CD4-positive, alpha-beta T cell (primary cell): ENCODE results near the gene IRX6. TPM values are rescaled to one million over a fixed set of nuclear protein-coding genes. Genes with fewer than 3 reads are reported as not detected.

Experiments used
- ATAC-seq: fragments of 200-7000 bp; cut with Tn5 transposase; one replicate; pipeline ENCODE4 v1.10.0; 2022; ENCODE audit warnings: mild to moderate bottlenecking; ENCODE audit not compliant: poor library complexity
- CTCF ChIA-PET: fragments of 350-600 bp; sonication (Branson Sonifier 250); formaldehyde crosslinking; loops from one replicate; lab custom pipeline; 2021; ENCODE audit warnings: antibody characterized with exemption, inconsistent platforms; lab: Charles Lee
- POLR2A ChIA-PET: fragments of 350-600 bp; sonication (Branson Sonifier 250); formaldehyde crosslinking; loops from one replicate; lab custom pipeline; 2021; ENCODE audit warnings: antibody characterized with exemption, inconsistent platforms; lab: Charles Lee
- DNase-seq, 14 experiments: peaks; one replicate each; pipeline ENCODE4 v3.0.0-alpha.2; 2013 to 2020; ENCODE audit warnings: mixed read lengths in 2 of 14
- H3K27ac ChIP-seq, 2 donors: one replicate each; pipeline versions ENCODE4 v1.5.1 to v1.7.0; 2013; ENCODE audit warnings: low read length in 2 of 2, low read depth in 1 of 2, mild to moderate bottlenecking in 1 of 2
- H3K27me3 ChIP-seq, 2 experiments: 1 replicate in 1 of 2; 2 replicates in 1 of 2; pipeline versions ENCODE4 v1.6.1 to v1.7.0; 2013; ENCODE audit warnings: low read length in 2 of 2, control low read depth in 1 of 2, mild to moderate bottlenecking in 1 of 2, moderate library complexity in 1 of 2; ENCODE audit not compliant: insufficient read depth in 2 of 2, control insufficient read depth in 1 of 2
- H3K36me3 ChIP-seq: one replicate; pipeline ENCODE4 v1.6.1; 2013; ENCODE audit warnings: low read length, control low read depth; ENCODE audit not compliant: insufficient read depth
- H3K4me1 ChIP-seq: one replicate; pipeline ENCODE4 v1.6.1; 2013; ENCODE audit warnings: low read length, control low read depth; ENCODE audit not compliant: insufficient read depth
- H3K4me3 ChIP-seq: one replicate; pipeline ENCODE4 v1.5.1; 2013; ENCODE audit warnings: mild to moderate bottlenecking, low read length, moderate library complexity
- H3K9me3 ChIP-seq, 2 experiments: 1 replicate in 1 of 2; 2 replicates in 1 of 2; pipeline versions ENCODE4 v1.6.1 to v1.7.0; 2013; ENCODE audit warnings: low read length in 2 of 2, mild to moderate bottlenecking in 2 of 2, control low read depth in 1 of 2, moderate library complexity in 1 of 2; ENCODE audit not compliant: control insufficient read depth in 1 of 2, insufficient read depth in 1 of 2
- H3K27ac Mint-ChIP-seq: one replicate; pipeline ENCODE4 v1.8.0; 2020; ENCODE audit warnings: mixed read lengths
- H3K27me3 Mint-ChIP-seq: one replicate; pipeline ENCODE4 v1.8.0; 2021; ENCODE audit warnings: mixed read lengths
- H3K36me3 Mint-ChIP-seq: one replicate; pipeline ENCODE4 v1.8.0; 2021; ENCODE audit warnings: low read depth, mixed read lengths
- H3K4me1 Mint-ChIP-seq: one replicate; pipeline ENCODE4 v1.8.0; 2021; ENCODE audit warnings: low read depth, mixed read lengths
- H3K4me3 Mint-ChIP-seq: one replicate; pipeline ENCODE4 v1.8.0; 2020; ENCODE audit warnings: mild to moderate bottlenecking, mixed read lengths
- H3K9me3 Mint-ChIP-seq: one replicate; pipeline ENCODE4 v1.8.0; 2020; ENCODE audit warnings: mixed read lengths
- CTCF ChIP-seq: fragments of 200-600 bp; IDR thresholded peaks from one replicate; pipeline ENCODE4 v1.8.0; 2022; ENCODE audit warnings: antibody characterized with exemption, mild to moderate bottlenecking
- intact Hi-C, 2 experiments: fragments of 100-400 bp; cut with DNase I in 1 of 2; cut with micrococcal nuclease in 1 of 2; formaldehyde crosslinking; loops; one replicate each; pipeline versions ENCODE4 v1.15.1 to v1.9.0; 2023 to 2025; cut with DNase I, micrococcal nuclease
- total RNA-seq, 174 experiments: library from RNA in 2 of 174; stranded (reverse) in 2 of 174; gene quantifications; one replicate each; pipeline ENCODE4 v1.2.3 and lab custom pipeline; 2021 to 2026

The IRX6 gene
- total RNA-seq, 2 experiments from 2014 or later, result not detected

- no peak overlapping the region for H3K4me3 ChIP-seq
- no peaks in the 10 kb centered on the region for H3K4me1 ChIP-seq
- Mint-ChIP-seq H3K4me1 (no peaks in the 10 kb centered on the region), H3K27ac (no peak overlapping the region), H3K9me3 (no peaks in the 10 kb centered on the region), H3K27me3 (peaks cover 22% of the 10 kb centered on the region), H3K36me3 (no peaks in the 10 kb centered on the region), H3K4me3 (no peak overlapping the region)
- intact Hi-C loops, result no loop called here
- H3K27me3 ChIP-seq, result peaks cover 0 to 7% of the 10 kb centered on the region in 2 experiments
- ATAC-seq (no peak), DNase-seq (no peak)
- H3K27ac ChIP-seq, result no peak overlapping the region
- ChIA-PET POLR2A (no interaction called here), CTCF (no interaction called here)
- no peak for TF ChIP-seq CTCF
- no peaks in the 10 kb centered on the region for H3K36me3 ChIP-seq
- H3K9me3 ChIP-seq, result no peaks in the 10 kb centered on the region
These were observed 43.4 kb upstream of the IRX6 start for GRCh38 chr16:55280587-55280986.

- no peaks in the 10 kb centered on the region for H3K36me3 ChIP-seq
- Mint-ChIP-seq H3K4me1 (no peaks in the 10 kb centered on the region), H3K27me3 (peaks cover 17% of the 10 kb centered on the region), H3K27ac (no peak overlapping the region), H3K9me3 (peaks cover 5% of the 10 kb centered on the region), H3K36me3 (no peaks in the 10 kb centered on the region), H3K4me3 (no peak overlapping the region)
- TF ChIP-seq CTCF, result no peak
- ChIA-PET CTCF (no interaction called here), POLR2A (no interaction called here)
- no peaks in the 10 kb centered on the region for H3K4me1 ChIP-seq
- intact Hi-C loops, result no loop called here
- H3K27ac ChIP-seq, result no peak overlapping the region
- DNase-seq (no peak), ATAC-seq (no peak)
- peaks cover 0 to 4% of the 10 kb centered on the region in 2 experiments for H3K27me3 ChIP-seq
- no peak overlapping the region for H3K4me3 ChIP-seq
- no peaks in the 10 kb centered on the region for H3K9me3 ChIP-seq
These were observed 41.6 kb upstream of the IRX6 start for GRCh38 chr16:55282441-55282840.

GRCh38 chr16:55283812-55284717 lies 39.9 kb upstream of the IRX6 start:
- Mint-ChIP-seq H3K9me3 (peaks cover 9% of the 10 kb centered on the region), H3K4me1 (no peaks in the 10 kb centered on the region), H3K27me3 (peaks cover 17% of the 10 kb centered on the region), H3K4me3 (no peak overlapping the region), H3K27ac (no peak overlapping the region), H3K36me3 (no peaks in the 10 kb centered on the region)
- ChIA-PET POLR2A (no interaction called here), CTCF (no interaction called here)
- Histone ChIP-seq H3K27ac (no peak overlapping the region), H3K36me3 (no peaks in the 10 kb centered on the region), H3K9me3 (peaks cover 0 to 6% of the 10 kb centered on the region in 2 experiments), H3K4me3 (no peak overlapping the region), H3K4me1 (no peaks in the 10 kb centered on the region), H3K27me3 (peaks cover 0 to 4% of the 10 kb centered on the region in 2 experiments)
- ATAC-seq (no peak), DNase-seq (no peak)
- intact Hi-C loops, result no loop called here
- no peak for TF ChIP-seq CTCF
